OCI-LY7 (cell line): Measurements from ENCODE around the gene NPM3.

Experiments
- CTCF ChIP-seq: fragments of 200-600 bp; sonication (generic); conservative IDR thresholded peaks from 2 replicates; pipeline ENCODE4 v1.5.1; 2014; ENCODE audit warnings: mild to moderate bottlenecking, antibody characterized with exemption, low read length, moderate library complexity, mixed read lengths
- EZH2phosphoT487 ChIP-seq: fragments of 200-600 bp; sonication (generic); IDR thresholded peaks from 2 replicates; pipeline ENCODE4 v1.6.1; 2018; ENCODE audit warnings: low read depth, borderline replicate concordance, mild to moderate bottlenecking, mixed run types, antibody characterized with exemption, low read length, moderate library complexity, mixed read lengths

- TF ChIP-seq CTCF (no peak), EZH2phosphoT487 (no peak)
These were observed 11.9 kb downstream of the NPM3 start for GRCh38 chr10:101771380-101771779.
